GM21717 (cell line): ENCODE measurements around the gene FAM83D.

ENCODE experiments used
- ATAC-seq: cut with Tn5 transposase; IDR thresholded peaks from one replicate; pipeline ENCODE4 v1.9.1; 2021; ENCODE audit warnings: mild to moderate bottlenecking, moderate library complexity; ENCODE audit not compliant: unreplicated experiment

The FAM83D gene

DNA sequence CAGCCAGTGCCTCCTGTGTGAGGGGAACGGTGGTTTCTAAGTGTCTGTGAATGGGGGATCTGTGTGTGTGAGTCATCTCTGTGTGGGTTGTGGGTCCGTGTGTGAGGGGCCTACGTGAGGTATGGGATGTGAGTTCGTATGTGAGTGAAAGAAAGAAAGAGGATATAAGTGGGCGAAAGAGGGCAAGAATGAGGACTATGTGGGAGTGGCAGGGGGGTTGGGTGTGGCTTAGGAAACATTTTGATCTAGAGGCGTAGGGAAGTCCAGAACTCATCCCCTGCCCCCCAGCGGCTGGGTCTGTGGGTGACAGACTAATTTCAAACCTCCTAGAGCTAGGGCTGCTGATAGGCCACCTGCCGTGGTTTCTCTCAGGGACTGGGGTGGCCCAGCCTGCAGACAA, 71.4 kb downstream of the FAM83D start:
- peak; percentile 87 for ATAC-seq

DNA sequence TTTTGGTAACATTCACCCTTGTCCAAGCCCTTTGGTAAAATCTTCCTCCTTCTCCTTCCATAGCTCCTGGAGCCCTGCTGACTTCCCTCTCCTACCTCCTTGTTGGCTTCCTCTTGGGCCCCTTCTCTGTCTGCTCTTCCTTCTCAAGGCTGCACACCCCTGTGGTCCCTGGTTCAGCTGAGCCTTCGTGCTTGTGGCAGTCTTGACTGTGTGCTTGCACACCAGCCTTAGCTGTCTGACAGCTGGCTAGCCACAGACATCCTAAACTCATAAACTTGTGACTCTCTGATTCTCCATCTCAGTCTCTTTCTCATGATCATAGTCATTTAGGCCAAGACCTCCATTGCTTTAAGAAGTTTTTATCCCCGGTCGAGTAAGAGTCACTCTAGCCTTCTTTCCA, 73.0 kb downstream of the FAM83D start:
- no peak for ATAC-seq

DNA sequence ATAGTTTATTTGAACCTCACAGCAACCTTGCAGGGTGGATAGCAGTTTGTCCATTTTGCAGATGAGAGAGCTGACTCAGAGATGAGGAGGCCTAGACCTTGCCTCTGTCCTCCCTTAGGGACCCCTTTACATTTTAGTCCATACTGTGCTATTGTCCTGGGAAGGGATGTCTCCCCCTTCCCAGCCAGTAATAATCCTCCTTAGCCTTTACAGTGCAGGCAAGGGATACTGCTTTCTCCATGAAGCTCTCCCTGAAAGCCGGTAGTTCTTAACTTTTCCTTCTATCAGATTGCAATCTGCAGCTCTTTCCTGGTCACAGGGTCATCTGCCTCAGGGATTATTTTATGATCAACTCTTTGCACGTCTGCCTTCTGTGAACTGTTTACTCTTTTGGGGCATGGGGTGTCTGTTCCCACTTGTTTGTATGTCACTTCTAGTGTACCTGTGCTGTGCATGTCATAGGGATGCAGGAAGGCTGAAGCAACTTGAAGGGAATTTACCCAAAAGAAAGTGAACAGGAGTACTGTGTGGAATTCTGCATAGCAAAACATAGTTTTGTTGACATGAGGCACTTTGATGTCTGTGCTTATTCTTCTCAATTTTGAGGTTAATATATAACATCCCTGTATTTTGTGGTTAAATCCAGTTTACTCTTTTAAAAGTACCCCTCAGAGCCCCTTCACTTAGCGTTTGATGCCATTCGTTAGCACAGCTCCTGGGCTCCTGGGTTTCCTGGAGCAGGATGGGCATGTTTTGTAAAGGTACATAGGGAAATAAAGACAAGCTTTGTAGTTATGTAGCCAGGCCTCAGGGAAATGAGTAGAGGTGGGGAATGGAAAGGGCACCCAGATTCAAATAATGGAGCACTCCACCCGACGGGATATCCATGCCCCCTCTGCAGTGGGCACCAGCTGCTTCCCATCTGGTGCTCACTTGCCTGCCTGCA, 74.0 kb downstream of the FAM83D start:
- ATAC-seq: no peak
